Caco-2 (cell line): ENCODE results near the gene CTDSPL. TPM values are rescaled to one million over a fixed set of nuclear protein-coding genes. Genes with fewer than 3 reads are reported as not detected.
A peak's percentile ranks its signal among the peaks of the same experiment; 100 is the strongest.

Experiments
- BruUV-seq: library from RNA; stranded (reverse); fragments of 400-500 nt; replicated peaks from 2 replicates; lab custom pipeline; 2021; lab: Mats Ljungman, UMichigan
- CTCF ChIA-PET: fragments of 300-600 bp; sonication (Branson Sonifier 250); formaldehyde crosslinking; loops from one replicate; lab custom pipeline; 2022; ENCODE audit warnings: antibody characterized with exemption; lab: Charles Lee
- POLR2A ChIA-PET: fragments of 300-600 bp; sonication (Branson Sonifier 250); formaldehyde crosslinking; loops from one replicate; lab custom pipeline; 2022; ENCODE audit warnings: antibody characterized with exemption; lab: Charles Lee
- DNase-seq, 2 experiments: peaks; one replicate each; pipeline versions ENCODE4 v3.0.0 to v3.0.0-alpha.2; 2020 to 2022
- H3K27me3 ChIP-seq: replicated peaks from 2 replicates; pipeline ENCODE4 v1.6.0; 2011; ENCODE audit warnings: low read length; ENCODE audit not compliant: control insufficient read depth, insufficient read depth
- H3K36me3 ChIP-seq: 2 replicates; pipeline ENCODE4 v1.5.1; 2011; ENCODE audit warnings: low read length; ENCODE audit not compliant: control insufficient read depth, insufficient read depth
- H3K4me1 ChIP-seq: fragments of 250-450 bp; sonication (Bioruptor Pico); 2 replicates; pipeline ENCODE4 v1.5.1; 2020; ENCODE audit warnings: mild to moderate bottlenecking
- H3K4me3 ChIP-seq: 2 replicates; pipeline ENCODE4 v1.5.1; 2011; ENCODE audit warnings: low read depth, mild to moderate bottlenecking, control low read depth, low read length
- H3K9me3 ChIP-seq: fragments of 250-450 bp; sonication (Bioruptor Pico); 2 replicates; pipeline ENCODE4 v1.5.1; 2020; ENCODE audit warnings: mild to moderate bottlenecking, moderate library complexity
- H3K27ac Mint-ChIP-seq: one replicate; pipeline ENCODE4 v1.8.0; 2022; ENCODE audit warnings: mixed read lengths; ENCODE audit not compliant: unreplicated experiment
- H3K27me3 Mint-ChIP-seq: one replicate; pipeline ENCODE4 v1.8.0; 2022; ENCODE audit warnings: mixed read lengths; ENCODE audit not compliant: insufficient read depth, unreplicated experiment
- H3K36me3 Mint-ChIP-seq: one replicate; pipeline ENCODE4 v1.8.0; 2022; ENCODE audit warnings: mild to moderate bottlenecking, mixed read lengths; ENCODE audit not compliant: insufficient read depth, unreplicated experiment
- H3K4me1 Mint-ChIP-seq: one replicate; pipeline ENCODE4 v1.8.0; 2022; ENCODE audit warnings: low read depth, mixed read lengths; ENCODE audit not compliant: unreplicated experiment
- H3K4me3 Mint-ChIP-seq: one replicate; pipeline ENCODE4 v1.8.0; 2022; ENCODE audit warnings: mild to moderate bottlenecking, moderate library complexity, mixed read lengths; ENCODE audit not compliant: unreplicated experiment
- H3K9me3 Mint-ChIP-seq: one replicate; pipeline ENCODE4 v1.8.0; 2022; ENCODE audit warnings: mixed read lengths; ENCODE audit not compliant: unreplicated experiment
- intact Hi-C: fragments of 100-400 bp; cut with micrococcal nuclease; formaldehyde crosslinking; loops from one replicate; pipeline ENCODE4 v1.10.0; 2022; ENCODE audit not compliant: unreplicated experiment
- total RNA-seq: library from RNA; stranded (reverse); gene quantifications from 2 replicates; pipeline ENCODE4 v1.2.3, GENCODE V29; 2022
- TF ChIP-seq, protein P1 (sequence below), 2 experiments: fragments of 200-600 bp in 1 of 2; IDR thresholded peaks; 1 replicate in 1 of 2; 2 replicates in 1 of 2; pipeline versions ENCODE4 v1.5.1 to v1.8.0; 2011 to 2022; ENCODE audit warnings: antibody characterized with exemption in 1 of 2, control low read depth in 1 of 2, inconsistent platforms in 1 of 2, low read depth in 1 of 2, low read length in 1 of 2, mild to moderate bottlenecking in 1 of 2, moderate library complexity in 1 of 2; ENCODE audit not compliant: insufficient read depth in 1 of 2, severe bottlenecking in 1 of 2, unreplicated experiment in 1 of 2

Gene CTDSPL
- total RNA-seq, 1 experiment from 2014 or later = 60.9 TPM

DNA sequence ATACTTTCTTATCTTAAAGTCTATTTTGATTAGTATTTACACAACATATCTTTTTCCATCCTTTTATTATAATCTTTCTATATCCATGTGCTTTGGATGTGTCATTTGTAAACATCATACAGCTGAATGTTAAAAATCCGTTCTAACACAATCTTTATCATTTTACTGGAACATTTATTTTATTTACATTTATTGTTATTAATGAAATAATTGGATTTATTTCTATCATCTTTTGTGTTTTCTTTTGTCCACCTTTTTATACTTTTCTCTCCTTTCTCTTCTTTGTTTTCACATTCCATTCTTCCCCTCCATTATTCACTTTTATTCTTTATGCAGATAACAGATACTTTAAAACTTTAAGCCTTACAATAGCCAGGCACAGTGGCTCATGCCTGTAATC lies 34.7 kb upstream of the CTDSPL start:
- CTCF ChIA-PET = no interaction called here
- intact Hi-C loops = no loop called here
- no TSS peak for BruUV-seq

DNA sequence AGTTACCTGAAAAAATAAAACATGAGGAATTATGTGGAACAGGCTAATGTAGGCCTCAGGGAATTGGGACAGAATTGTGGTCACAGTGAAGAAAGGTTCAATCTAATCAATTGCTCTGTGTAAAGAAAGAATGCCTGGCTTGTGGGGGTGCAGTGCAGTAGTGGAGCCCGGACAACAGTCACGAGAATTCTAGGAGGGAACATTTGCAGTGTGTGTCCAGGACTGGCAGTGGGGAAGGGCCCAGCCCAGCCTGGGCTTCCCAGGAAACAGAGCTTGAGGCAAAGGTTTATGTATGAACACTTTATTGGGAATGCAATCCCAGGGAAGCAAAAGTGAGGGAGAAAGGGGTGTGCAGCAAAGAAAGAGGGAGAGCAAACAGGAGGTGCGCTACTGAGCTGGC lies 29.2 kb upstream of the CTDSPL start:
- Histone ChIP-seq H3K9me3 (no peaks in the 10 kb centered on the region), H3K27me3 (no peaks in the 10 kb centered on the region), H3K4me1 (no peaks in the 10 kb centered on the region), H3K36me3 (no peaks in the 10 kb centered on the region), H3K4me3 (no peak overlapping the region)
- no TSS peak for BruUV-seq
- DNase-seq = no peak
- intact Hi-C loops = no loop called here
- Mint-ChIP-seq H3K27ac (no peak overlapping the region), H3K9me3 (peaks cover 8% of the 10 kb centered on the region), H3K4me1 (no peaks in the 10 kb centered on the region), H3K4me3 (no peak overlapping the region), H3K27me3 (no peaks in the 10 kb centered on the region), H3K36me3 (no peaks in the 10 kb centered on the region)
- CTCF ChIA-PET = no interaction called here
- POLR2A ChIA-PET = no interaction called here
- TF ChIP-seq, protein P1, sequence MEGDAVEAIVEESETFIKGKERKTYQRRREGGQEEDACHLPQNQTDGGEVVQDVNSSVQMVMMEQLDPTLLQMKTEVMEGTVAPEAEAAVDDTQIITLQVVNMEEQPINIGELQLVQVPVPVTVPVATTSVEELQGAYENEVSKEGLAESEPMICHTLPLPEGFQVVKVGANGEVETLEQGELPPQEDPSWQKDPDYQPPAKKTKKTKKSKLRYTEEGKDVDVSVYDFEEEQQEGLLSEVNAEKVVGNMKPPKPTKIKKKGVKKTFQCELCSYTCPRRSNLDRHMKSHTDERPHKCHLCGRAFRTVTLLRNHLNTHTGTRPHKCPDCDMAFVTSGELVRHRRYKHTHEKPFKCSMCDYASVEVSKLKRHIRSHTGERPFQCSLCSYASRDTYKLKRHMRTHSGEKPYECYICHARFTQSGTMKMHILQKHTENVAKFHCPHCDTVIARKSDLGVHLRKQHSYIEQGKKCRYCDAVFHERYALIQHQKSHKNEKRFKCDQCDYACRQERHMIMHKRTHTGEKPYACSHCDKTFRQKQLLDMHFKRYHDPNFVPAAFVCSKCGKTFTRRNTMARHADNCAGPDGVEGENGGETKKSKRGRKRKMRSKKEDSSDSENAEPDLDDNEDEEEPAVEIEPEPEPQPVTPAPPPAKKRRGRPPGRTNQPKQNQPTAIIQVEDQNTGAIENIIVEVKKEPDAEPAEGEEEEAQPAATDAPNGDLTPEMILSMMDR (IDR thresholded peaks at IDR 0.05; ENCODE audit: insufficient read depth in 1 of 2, low read depth in 1 of 2, low read length in 1 of 2, severe bottlenecking in 1 of 2, unreplicated experiment in 1 of 2) = no peak

More for the DNA sequence above, 34.7 kb upstream of the CTDSPL start:
- DNase-seq = no peak
- no peaks in the 10 kb centered on the region for H3K4me1 ChIP-seq
- Mint-ChIP-seq H3K36me3 (no peaks in the 10 kb centered on the region), H3K9me3 (peaks cover 8% of the 10 kb centered on the region), H3K27ac (no peak overlapping the region), H3K27me3 (no peaks in the 10 kb centered on the region), H3K4me3 (no peak overlapping the region), H3K4me1 (peaks cover 7% of the 10 kb centered on the region)
- no peaks in the 10 kb centered on the region for H3K27me3 ChIP-seq
- POLR2A ChIA-PET = no interaction called here
- TF ChIP-seq, protein P1 (IDR thresholded peaks at IDR 0.05; ENCODE audit: insufficient read depth in 1 of 2, low read depth in 1 of 2, low read length in 1 of 2, severe bottlenecking in 1 of 2, unreplicated experiment in 1 of 2) = no peak
- H3K36me3 ChIP-seq = no peaks in the 10 kb centered on the region
- H3K9me3 ChIP-seq = no peaks in the 10 kb centered on the region
- no peak overlapping the region for H3K4me3 ChIP-seq

DNA sequence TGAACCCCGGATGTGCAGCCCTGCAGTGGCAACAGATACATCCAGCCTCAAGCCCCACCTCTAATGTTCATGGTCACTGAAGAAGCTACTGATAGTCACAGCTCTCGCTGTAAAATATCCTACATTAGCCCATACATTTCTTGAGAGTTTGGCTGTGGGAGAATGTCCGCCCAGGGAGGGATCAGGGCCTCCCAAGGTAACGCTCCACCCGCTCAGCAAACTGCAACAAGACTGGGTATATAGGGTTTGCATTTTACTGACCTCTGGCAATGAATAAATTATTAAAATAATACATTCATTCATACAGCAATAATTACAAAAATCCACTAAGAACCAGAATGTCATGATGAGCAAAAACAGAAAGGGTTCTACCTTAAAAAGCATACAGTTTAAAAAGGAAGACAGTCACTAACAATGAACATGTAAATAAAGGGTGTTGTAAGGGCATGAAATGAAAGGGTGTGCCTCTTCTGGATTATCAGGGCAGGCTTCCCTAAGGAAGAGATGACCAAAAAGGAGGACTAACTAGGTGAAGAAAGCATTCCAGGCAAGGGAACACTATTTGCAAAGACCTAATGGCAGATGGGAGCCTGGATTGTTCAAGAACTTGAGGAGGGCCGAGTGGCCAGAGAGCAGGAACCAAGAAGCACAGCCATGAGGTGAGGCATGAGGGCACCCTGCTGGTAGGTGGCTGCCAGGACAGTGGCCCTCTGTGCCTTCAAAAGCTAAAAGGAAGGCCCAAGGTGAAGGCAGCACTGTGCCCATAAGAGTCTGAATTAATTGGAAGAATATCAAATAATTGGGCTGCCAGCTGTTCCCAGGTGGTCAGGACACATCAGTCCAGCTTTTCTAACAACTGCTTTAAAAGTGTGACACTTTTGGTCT lies 28.1 kb upstream of the CTDSPL start:
- no peaks in the 10 kb centered on the region for H3K27me3 Mint-ChIP-seq
- H3K9me3 Mint-ChIP-seq = peaks cover 8% of the 10 kb centered on the region
- ChIA-PET POLR2A (no interaction called here), CTCF (no interaction called here)
- no peaks in the 10 kb centered on the region for H3K9me3 ChIP-seq
- no peaks in the 10 kb centered on the region for H3K36me3 ChIP-seq
- no peak overlapping the region for H3K4me3 Mint-ChIP-seq
- TF ChIP-seq, protein P1 (IDR thresholded peaks at IDR 0.05; ENCODE audit: insufficient read depth in 1 of 2, low read depth in 1 of 2, low read length in 1 of 2, severe bottlenecking in 1 of 2, unreplicated experiment in 1 of 2) = peak in 1 of 2 experiments; percentile 31
- H3K4me1 ChIP-seq = no peaks in the 10 kb centered on the region
- no peak overlapping the region for H3K27ac Mint-ChIP-seq
- H3K4me1 Mint-ChIP-seq = no peaks in the 10 kb centered on the region
- DNase-seq = peak in 1 of 2 experiments; percentile 13
- intact Hi-C loops = no loop called here
- peaks cover 7% of the 10 kb centered on the region for H3K36me3 Mint-ChIP-seq
- H3K4me3 ChIP-seq = no peak overlapping the region
- BruUV-seq = no TSS peak
- H3K27me3 ChIP-seq = no peaks in the 10 kb centered on the region
